Bronchial epithelial cell (primary cell): ENCODE data around the gene CPNE5. TPM values are rescaled to one million over a fixed set of nuclear protein-coding genes. Genes with fewer than 3 reads are reported as not detected.

Source experiments
- DNase-seq: peaks from one replicate; pipeline ENCODE4 v3.0.0-alpha.2; 2010; ENCODE audit warnings: low read depth
- FAIRE-seq: peaks from 2 replicates; lab custom pipeline; 2011; peaks lifted over from hg19 to GRCh38; lab: Jason Lieb, UNC
- H3K27me3 ChIP-seq: 2 replicates; pipeline ENCODE4 v1.5.1; 2011; ENCODE audit warnings: low read length; ENCODE audit not compliant: control insufficient read depth, insufficient read depth
- H3K36me3 ChIP-seq: 2 replicates; pipeline ENCODE4 v1.5.1; 2011; ENCODE audit warnings: low read length; ENCODE audit not compliant: control insufficient read depth, insufficient read depth
- H3K4me3 ChIP-seq: 2 replicates; pipeline ENCODE4 v1.5.1; 2011; ENCODE audit warnings: mild to moderate bottlenecking, low read depth, low read length, control low read depth
- total RNA-seq: library from RNA; depleted of rRNA; stranded (reverse); fragments of >200 nt; gene quantifications from 2 replicates; pipeline ENCODE4 v1.2.1, GENCODE V29; 2014
- TF ChIP-seq, protein P1 (sequence below): IDR thresholded peaks from 2 replicates; pipeline ENCODE4 v1.5.1; 2011; ENCODE audit warnings: mild to moderate bottlenecking, moderate library complexity, low read length, control low read depth, inconsistent platforms; ENCODE audit not compliant: insufficient read depth, severe bottlenecking

CPNE5 gene
- total RNA-seq, 1 donor from 2014 or later = not detected

DNA sequence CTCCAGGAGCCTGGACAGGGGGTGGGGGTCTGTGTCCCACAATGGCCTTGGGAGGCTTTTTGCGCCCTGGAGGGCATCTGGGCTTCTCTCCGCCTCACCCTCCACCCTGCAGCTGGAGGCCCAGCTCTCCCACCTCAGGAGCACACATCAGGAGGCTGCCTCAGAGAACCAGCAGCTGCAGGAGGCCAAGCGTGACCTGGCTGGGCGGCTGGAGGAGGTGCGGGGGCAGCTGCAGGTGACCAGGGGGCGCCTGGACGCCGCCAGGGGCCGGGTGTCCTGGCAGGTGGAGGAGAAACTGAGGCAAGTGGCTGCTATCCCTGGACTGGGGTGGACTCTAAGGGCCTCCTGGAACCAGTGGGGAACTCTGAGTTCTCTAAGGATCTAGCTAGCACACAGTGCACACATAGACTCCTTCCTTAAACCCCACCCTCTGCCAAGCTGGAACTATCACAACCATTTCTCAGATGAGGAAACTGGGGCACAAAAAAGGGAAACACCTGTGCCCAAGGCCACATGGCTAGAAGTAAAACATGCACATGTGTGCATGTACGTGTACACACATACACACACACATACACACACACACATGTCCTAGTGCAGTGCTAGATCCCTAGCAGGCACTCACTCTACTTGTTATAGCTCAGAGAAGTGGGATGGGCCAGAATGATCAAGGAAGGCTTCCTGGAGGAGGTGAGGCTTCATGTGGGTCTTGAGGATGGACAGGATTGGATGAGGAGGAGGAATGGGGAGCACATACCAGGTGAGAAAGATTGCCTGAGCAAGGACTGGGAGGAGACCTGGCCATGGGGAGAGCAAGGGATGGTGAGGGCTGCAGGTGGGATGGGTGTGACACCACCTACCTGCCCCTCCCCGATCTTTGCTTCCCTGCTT, 118.7 kb downstream of the CPNE5 start:
- no peak for FAIRE-seq

DNA sequence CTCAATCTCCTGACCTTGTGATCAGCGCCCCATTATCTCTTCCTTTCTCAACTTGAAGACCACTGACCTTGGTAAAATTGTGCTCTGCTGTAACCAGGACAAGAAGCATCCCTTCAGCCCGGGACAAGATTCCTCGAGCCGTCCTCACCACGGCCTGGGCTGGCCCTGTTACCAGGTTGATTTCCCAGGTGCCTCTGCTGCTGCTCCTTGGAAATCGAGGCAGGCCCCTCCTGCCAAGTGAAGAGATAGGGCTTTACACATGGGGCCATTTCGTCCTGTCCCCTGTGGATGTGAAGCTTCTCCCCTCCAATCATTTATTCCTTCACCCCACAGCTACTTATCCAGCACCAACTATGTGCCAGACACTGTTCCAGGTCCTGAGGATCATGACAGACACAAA, 120.1 kb downstream of the CPNE5 start:
- DNase-seq (no peak), FAIRE-seq (no peak)
- no peaks in the 10 kb centered on the region for H3K27me3 ChIP-seq
- no peaks in the 10 kb centered on the region for H3K36me3 ChIP-seq
- TF ChIP-seq, protein P1, sequence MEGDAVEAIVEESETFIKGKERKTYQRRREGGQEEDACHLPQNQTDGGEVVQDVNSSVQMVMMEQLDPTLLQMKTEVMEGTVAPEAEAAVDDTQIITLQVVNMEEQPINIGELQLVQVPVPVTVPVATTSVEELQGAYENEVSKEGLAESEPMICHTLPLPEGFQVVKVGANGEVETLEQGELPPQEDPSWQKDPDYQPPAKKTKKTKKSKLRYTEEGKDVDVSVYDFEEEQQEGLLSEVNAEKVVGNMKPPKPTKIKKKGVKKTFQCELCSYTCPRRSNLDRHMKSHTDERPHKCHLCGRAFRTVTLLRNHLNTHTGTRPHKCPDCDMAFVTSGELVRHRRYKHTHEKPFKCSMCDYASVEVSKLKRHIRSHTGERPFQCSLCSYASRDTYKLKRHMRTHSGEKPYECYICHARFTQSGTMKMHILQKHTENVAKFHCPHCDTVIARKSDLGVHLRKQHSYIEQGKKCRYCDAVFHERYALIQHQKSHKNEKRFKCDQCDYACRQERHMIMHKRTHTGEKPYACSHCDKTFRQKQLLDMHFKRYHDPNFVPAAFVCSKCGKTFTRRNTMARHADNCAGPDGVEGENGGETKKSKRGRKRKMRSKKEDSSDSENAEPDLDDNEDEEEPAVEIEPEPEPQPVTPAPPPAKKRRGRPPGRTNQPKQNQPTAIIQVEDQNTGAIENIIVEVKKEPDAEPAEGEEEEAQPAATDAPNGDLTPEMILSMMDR = no peak
- no peak overlapping the region for H3K4me3 ChIP-seq

More for the DNA sequence above, 118.7 kb downstream of the CPNE5 start:
- DNase-seq = no peak
- TF ChIP-seq, protein P1 = no peak
- H3K27me3 ChIP-seq = no peaks in the 10 kb centered on the region
- no peaks in the 10 kb centered on the region for H3K36me3 ChIP-seq
- H3K4me3 ChIP-seq = no peak overlapping the region

DNA sequence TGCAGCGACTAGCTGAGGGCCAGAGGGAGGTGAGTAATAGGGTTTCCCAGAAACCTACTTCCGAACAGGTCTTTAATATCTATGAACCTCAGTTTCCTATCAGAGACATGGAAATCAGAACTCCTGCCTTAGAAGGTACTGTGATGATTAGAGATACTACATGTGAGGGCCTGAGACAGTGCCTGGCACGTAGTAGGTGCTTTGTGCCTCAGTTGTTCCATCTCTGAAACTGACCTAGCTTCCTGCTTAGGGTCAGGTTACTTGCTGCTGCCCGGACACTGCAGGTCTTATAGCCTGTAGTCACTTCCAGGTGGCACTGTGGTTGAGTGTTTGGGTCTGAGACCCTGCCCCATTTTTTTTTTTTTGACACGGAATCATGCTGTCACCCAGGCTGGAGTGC, 120.7 kb downstream of the CPNE5 start:
- TF ChIP-seq, protein P1 = no peak
- FAIRE-seq (no peak), DNase-seq (no peak)
- H3K36me3 ChIP-seq = no peaks in the 10 kb centered on the region
- H3K4me3 ChIP-seq = no peak overlapping the region
- H3K27me3 ChIP-seq = no peaks in the 10 kb centered on the region

DNA sequence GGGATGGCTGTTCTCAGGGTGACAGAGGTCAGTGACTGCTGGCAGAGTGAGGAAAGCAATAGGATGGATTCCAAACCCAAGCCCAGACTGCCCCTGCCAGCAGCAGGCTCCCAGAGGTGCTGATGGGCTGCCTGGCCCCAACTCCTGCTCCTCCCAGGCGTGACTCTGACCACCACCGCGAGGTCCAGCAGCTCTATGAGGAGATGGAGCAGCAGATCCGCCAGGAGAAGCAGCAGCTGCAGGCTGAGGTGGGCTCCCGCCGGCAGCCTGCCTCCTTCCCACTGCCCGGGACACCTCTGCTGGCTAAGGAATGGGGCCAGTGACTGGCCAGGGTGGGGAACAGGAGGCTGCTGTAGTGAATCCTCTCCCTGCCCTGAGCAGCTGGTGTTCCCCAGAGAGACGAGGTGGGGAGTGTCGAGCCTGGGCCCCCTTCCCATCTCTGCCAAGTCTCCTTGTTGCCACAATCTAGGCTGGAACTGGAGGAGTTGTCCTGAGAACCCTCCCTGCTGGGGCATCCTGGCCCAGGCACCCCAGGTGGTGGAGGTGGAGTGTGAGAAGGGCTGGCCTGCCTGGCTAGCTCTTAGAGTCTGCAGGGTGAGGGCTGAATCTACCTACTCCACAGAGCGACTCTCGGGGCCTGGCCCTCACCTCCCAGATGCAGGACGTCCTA, 121.2 kb downstream of the CPNE5 start:
- no peak for FAIRE-seq
- Histone ChIP-seq H3K4me3 (no peak overlapping the region), H3K27me3 (no peaks in the 10 kb centered on the region), H3K36me3 (no peaks in the 10 kb centered on the region)
- TF ChIP-seq, protein P1 = no peak
- no peak for DNase-seq

DNA sequence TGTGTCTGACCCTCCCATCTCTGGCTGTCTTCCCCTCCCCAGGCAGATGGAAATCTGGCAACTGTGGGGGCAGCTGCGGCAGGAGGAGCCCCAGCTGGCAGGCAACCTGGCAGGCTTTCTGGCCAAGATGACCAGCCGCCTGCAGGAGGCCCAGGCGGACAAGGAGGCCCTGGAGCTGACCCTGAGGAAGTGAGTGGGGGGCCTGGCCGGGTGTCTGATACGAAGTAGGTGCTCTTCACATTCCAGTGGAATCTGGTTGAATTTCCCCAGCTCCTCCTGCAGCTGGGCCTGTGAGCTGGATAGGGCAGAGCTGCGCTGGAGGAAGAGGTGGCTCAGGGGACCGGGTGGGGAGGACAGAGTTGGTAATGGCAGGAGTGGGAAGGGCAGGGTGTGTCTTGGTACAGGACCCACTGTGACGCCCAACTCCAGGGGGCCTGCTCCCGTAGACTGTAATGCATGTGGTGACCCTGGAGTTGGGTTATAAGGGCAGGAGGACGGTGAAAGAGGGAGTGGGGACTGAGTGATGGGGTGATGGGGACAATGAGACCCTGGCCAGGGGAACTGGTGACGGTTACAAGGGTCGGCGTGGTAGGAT, 121.9 kb downstream of the CPNE5 start:
- no peak for DNase-seq
- FAIRE-seq = no peak
- Histone ChIP-seq H3K36me3 (no peaks in the 10 kb centered on the region), H3K4me3 (no peak overlapping the region), H3K27me3 (no peaks in the 10 kb centered on the region)
- TF ChIP-seq, protein P1 = no peak
